T-cell (primary cell): ENCODE data around the gene TRAPPC3L. TPM values are rescaled to one million over a fixed set of nuclear protein-coding genes. Genes with fewer than 3 reads are reported as not detected.

Source experiments
- ATAC-seq, 4 experiments: fragments of 200-7000 bp in 3 of 4; fragments of 150-1000 bp in 1 of 4; cut with Tn5 transposase; replicated peaks in 1 of 4; 1 replicate in 3 of 4; 2 replicates in 1 of 4; pipeline ENCODE4 v1.10.0; 2021; ENCODE audit warnings: moderate library complexity in 3 of 4, mild to moderate bottlenecking in 2 of 4, moderate number of reproducible peaks in 1 of 4
- CTCF ChIA-PET, 2 donors: fragments of 300-600 bp; sonication (Branson Sonifier 250); formaldehyde crosslinking; loops; one replicate each; lab custom pipeline; 2022; ENCODE audit warnings: antibody characterized with exemption in 2 of 2; lab: Charles Lee
- POLR2A ChIA-PET, 2 donors: fragments of 300-600 bp; sonication (Branson Sonifier 250); formaldehyde crosslinking; loops; one replicate each; lab custom pipeline; 2022; ENCODE audit warnings: antibody characterized with exemption in 2 of 2; lab: Charles Lee
- DNase-seq, 35 experiments: peaks; one replicate each; pipeline versions ENCODE4 v3.0.0 to v3.0.0-alpha.2; 2013 to 2023
- H3K27ac ChIP-seq: one replicate; pipeline ENCODE4 v1.5.1; 2013; ENCODE audit warnings: low read length
- H3K27me3 ChIP-seq, 2 experiments: replicated peaks in 1 of 2; 1 replicate in 1 of 2; 2 replicates in 1 of 2; pipeline versions ENCODE4 v1.6.1 to v1.7.0; 2013; ENCODE audit warnings: low read length in 1 of 2, mixed read lengths in 1 of 2; ENCODE audit not compliant: control insufficient read depth in 2 of 2, insufficient read depth in 2 of 2; ENCODE audit errors: extremely low read depth in 1 of 2
- H3K36me3 ChIP-seq, 2 donors: 1 replicate in 1 of 2; 2 replicates in 1 of 2; pipeline versions ENCODE4 v1.6.1 to v1.7.0; 2013; ENCODE audit warnings: low read length in 1 of 2; ENCODE audit not compliant: control insufficient read depth in 2 of 2, insufficient read depth in 1 of 2; ENCODE audit errors: extremely low read depth in 1 of 2
- H3K4me1 ChIP-seq, 2 experiments: 1 replicate in 1 of 2; 2 replicates in 1 of 2; pipeline versions ENCODE4 v1.6.1 to v1.7.0; 2013; ENCODE audit warnings: low read length in 2 of 2, mixed read lengths in 1 of 2; ENCODE audit not compliant: insufficient read depth in 2 of 2, control insufficient read depth in 1 of 2; ENCODE audit errors: extremely low read depth in 1 of 2
- H3K4me3 ChIP-seq, 2 donors: 1 replicate in 1 of 2; 2 replicates in 1 of 2; pipeline versions ENCODE4 v1.5.1 to v1.7.0; 2013; ENCODE audit warnings: mild to moderate bottlenecking in 2 of 2, low read length in 1 of 2, moderate library complexity in 1 of 2; ENCODE audit not compliant: control insufficient read depth in 1 of 2; ENCODE audit errors: extremely low read depth in 1 of 2
- H3K9me3 ChIP-seq: 2 replicates; pipeline ENCODE4 v1.7.0; 2013
- H3K27ac Mint-ChIP-seq, 2 donors: one replicate each; pipeline ENCODE4 v1.8.0; 2020 to 2021; ENCODE audit warnings: mild to moderate bottlenecking in 2 of 2, mixed read lengths in 2 of 2
- H3K27me3 Mint-ChIP-seq, 2 donors: one replicate each; pipeline ENCODE4 v1.8.0; 2021 to 2022; ENCODE audit warnings: mixed read lengths in 2 of 2
- H3K36me3 Mint-ChIP-seq: one replicate; pipeline ENCODE4 v1.8.0; 2021; ENCODE audit warnings: mixed read lengths
- H3K4me1 Mint-ChIP-seq, 3 donors: one replicate each; pipeline ENCODE4 v1.8.0; 2020 to 2022; ENCODE audit warnings: mixed read lengths in 3 of 3, mild to moderate bottlenecking in 1 of 3
- H3K4me3 Mint-ChIP-seq, 3 donors: one replicate each; pipeline ENCODE4 v1.8.0; 2020 to 2022; ENCODE audit warnings: mild to moderate bottlenecking in 3 of 3, mixed read lengths in 3 of 3, moderate library complexity in 3 of 3
- H3K9me3 Mint-ChIP-seq, 3 donors: one replicate each; pipeline ENCODE4 v1.8.0; 2020 to 2022; ENCODE audit warnings: mixed read lengths in 3 of 3
- WGBS: methylation state at CpG from one replicate; pipeline ENCODE4 v1.1.5; 2013; ENCODE audit warnings: missing lambda C conversion rate; ENCODE audit not compliant: insufficient coverage; 5-methylcytosine and 5-hydroxymethylcytosine counted together
- total RNA-seq, 35 experiments: library from RNA in 6 of 35; stranded (reverse) in 6 of 35; fragments of 120-200 nt in 1 of 35; gene quantifications; one replicate each; pipeline versions ENCODE4 v1.2.1 to v1.2.4 and lab custom pipeline; 2013 to 2026

TRAPPC3L gene
- total RNA-seq, 5 donors from 2014 or later (not counting 1 experiment from before 2014, with no cell fraction given), result not detected

DNA sequence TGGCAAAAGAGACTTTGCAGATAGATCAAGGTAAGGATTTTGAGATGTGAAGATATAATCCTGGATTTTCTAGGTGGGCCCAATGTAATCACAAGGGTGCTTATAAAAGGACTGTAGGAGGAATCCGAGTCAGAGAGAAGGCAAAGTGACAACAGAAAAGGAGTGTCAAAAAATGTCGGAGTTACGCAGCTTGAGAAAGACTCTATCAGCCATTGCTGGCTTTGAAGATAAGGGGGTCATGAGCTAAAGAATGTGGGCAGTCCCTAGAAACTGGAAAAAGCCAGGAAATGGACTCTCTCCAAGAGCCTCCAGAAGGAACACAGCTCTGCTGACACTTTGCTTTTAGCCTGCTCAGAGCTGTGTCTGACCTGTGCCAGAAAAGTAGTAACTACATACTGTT lies 17.1 kb upstream of the TRAPPC3L start:
- ChIA-PET CTCF (interaction anchor here (0.6 to 3.4 kb wide), 13 partner anchors 9 to 346 kb away, joined by 3 to 18 read pairs (median 3); partner anchors contain the start of gene CALHM4 (in 1 of the 2)), POLR2A (interaction anchor here in 1 of 2 donors (0.9 kb wide), 1 partner anchor 8 kb away, joined by 3 read pairs; no protein-coding TSS in a partner anchor)
- no peak overlapping the region for H3K27ac Mint-ChIP-seq
- Histone ChIP-seq H3K9me3 (no peaks in the 10 kb centered on the region), H3K4me3 (no peak overlapping the region), H3K36me3 (no peaks in the 10 kb centered on the region), H3K4me1 (peaks cover 0 to 9% of the 10 kb centered on the region in 2 experiments), H3K27me3 (peaks cover 0 to 19% of the 10 kb centered on the region in 2 experiments), H3K27ac (no peak overlapping the region)
- H3K4me3 Mint-ChIP-seq, result no peak overlapping the region
- H3K36me3 Mint-ChIP-seq, result no peaks in the 10 kb centered on the region
- ATAC-seq (no peak), DNase-seq (no peak)
- H3K4me1 Mint-ChIP-seq, result peaks cover 7 to 17% (median 8%) of the 10 kb centered on the region in 3 donors
- H3K27me3 Mint-ChIP-seq, result peaks cover 22 to 25% of the 10 kb centered on the region in 2 donors
- H3K9me3 Mint-ChIP-seq, result no peaks in the 10 kb centered on the region
- WGBS, result 93% methylated on average over 3 of the region's 3 CpGs

DNA sequence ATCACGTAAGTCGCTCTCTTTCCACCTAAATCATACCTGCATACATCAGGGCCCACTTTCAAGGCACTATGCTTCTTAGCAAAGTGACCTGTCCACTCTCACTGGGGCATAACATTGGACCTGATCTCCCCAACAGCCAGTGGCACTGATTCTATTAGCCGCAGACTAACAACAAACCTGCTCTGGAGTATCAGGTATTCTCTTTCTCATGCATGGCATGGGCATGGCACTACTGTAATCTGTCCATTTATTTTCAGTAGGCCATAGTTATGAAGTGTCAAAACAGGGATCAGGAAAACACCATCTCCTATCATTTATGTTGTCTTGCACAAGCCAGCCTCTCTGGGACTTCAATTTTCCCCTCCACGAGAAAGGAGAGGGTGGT lies 16.5 kb upstream of the TRAPPC3L start:
- peaks cover 0 to 9% of the 10 kb centered on the region in 2 experiments for H3K4me1 ChIP-seq
- no peaks in the 10 kb centered on the region for H3K9me3 Mint-ChIP-seq
- POLR2A ChIA-PET, result no interaction called here

GRCh38 chr6:116561377-116562018 lies 16.0 kb upstream of the TRAPPC3L start:
- H3K4me3 Mint-ChIP-seq, result no peak overlapping the region
- no peaks in the 10 kb centered on the region for H3K36me3 Mint-ChIP-seq

More for the DNA sequence above, 16.5 kb upstream of the TRAPPC3L start:
- Histone ChIP-seq H3K4me3 (no peak overlapping the region), H3K27me3 (peaks cover 0 to 19% of the 10 kb centered on the region in 2 experiments), H3K27ac (no peak overlapping the region), H3K36me3 (no peaks in the 10 kb centered on the region), H3K9me3 (no peaks in the 10 kb centered on the region)
- WGBS, result 93% methylated on average over 2 of the region's 4 CpGs
- Mint-ChIP-seq H3K27ac (no peak overlapping the region), H3K27me3 (peaks cover 22 to 25% of the 10 kb centered on the region in 2 donors), H3K4me3 (no peak overlapping the region), H3K36me3 (no peaks in the 10 kb centered on the region), H3K4me1 (peaks cover 7 to 17% (median 8%) of the 10 kb centered on the region in 3 donors)
- CTCF ChIA-PET, result interaction anchor here (1.3 to 3.4 kb wide), 4 partner anchors 27 to 293 kb away, joined by 3 to 21 read pairs (median 14); no protein-coding TSS in a partner anchor
- DNase-seq (no peak), ATAC-seq (no peak)

GRCh38 chr6:116560130-116560529 lies 14.6 kb upstream of the TRAPPC3L start:
- no peak overlapping the region for H3K27ac ChIP-seq
- Mint-ChIP-seq H3K9me3 (no peaks in the 10 kb centered on the region), H3K36me3 (no peaks in the 10 kb centered on the region), H3K27ac (no peak overlapping the region), H3K4me3 (no peak overlapping the region), H3K27me3 (peaks cover 20 to 22% of the 10 kb centered on the region in 2 donors), H3K4me1 (peaks cover 7 to 13% (median 8%) of the 10 kb centered on the region in 3 donors)
- no peak for DNase-seq
- H3K4me1 ChIP-seq, result peaks cover 0 to 5% of the 10 kb centered on the region in 2 experiments
- peaks cover 0 to 10% of the 10 kb centered on the region in 2 experiments for H3K27me3 ChIP-seq
- WGBS, result no CpG with 5 or more reads among the region's 2 CpGs
- no peaks in the 10 kb centered on the region for H3K9me3 ChIP-seq
- no peak for ATAC-seq
- POLR2A ChIA-PET, result interaction anchor here in 1 of 2 donors (1.4 kb wide), 1 partner anchor 10 kb away, joined by 5 read pairs; the partner anchor contains the start of gene RWDD1
- no peaks in the 10 kb centered on the region for H3K36me3 ChIP-seq
- CTCF ChIA-PET, result interaction anchor here (0.5 to 3.4 kb wide), 16 partner anchors 10 to 342 kb away, joined by 3 to 21 read pairs (median 6); partner anchors contain the start of gene RWDD1 (in 1 of the 2)
- no peak overlapping the region for H3K4me3 ChIP-seq

More at GRCh38 chr6:116561377-116562018, 16.0 kb upstream of the TRAPPC3L start:
- peaks cover 0 to 19% of the 10 kb centered on the region in 2 experiments for H3K27me3 ChIP-seq
- H3K4me3 ChIP-seq, result no peak overlapping the region
- peak in 34 of 35 experiments; percentile 20 to 81 (median 52) for DNase-seq
- H3K27ac ChIP-seq, result no peak overlapping the region
- Mint-ChIP-seq H3K27ac (no peak overlapping the region), H3K4me1 (peaks cover 7 to 17% (median 8%) of the 10 kb centered on the region in 3 donors), H3K27me3 (peaks cover 22 to 25% of the 10 kb centered on the region in 2 donors), H3K9me3 (no peaks in the 10 kb centered on the region)
- ATAC-seq, result peak; percentile 65 to 76 (median 73)
- ChIA-PET CTCF (interaction anchor here (0.8 to 3.4 kb wide), 20 partner anchors 9 to 344 kb away, joined by 3 to 21 read pairs (median 6); partner anchors contain the start of gene RWDD1 (in 1 of the 2)), POLR2A (interaction anchor here in 1 of 2 donors (1.4 kb wide), 1 partner anchor 9 kb away, joined by 5 read pairs; the partner anchor contains the start of gene RWDD1)
- peaks cover 0 to 9% of the 10 kb centered on the region in 2 experiments for H3K4me1 ChIP-seq
- H3K36me3 ChIP-seq, result no peaks in the 10 kb centered on the region
- no peaks in the 10 kb centered on the region for H3K9me3 ChIP-seq
- 90% methylated on average over 5 of the region's 9 CpGs for WGBS

- Histone ChIP-seq H3K27ac (no peak overlapping the region), H3K36me3 (no peaks in the 10 kb centered on the region), H3K27me3 (peaks cover 0 to 3% of the 10 kb centered on the region in 2 experiments), H3K9me3 (no peaks in the 10 kb centered on the region), H3K4me1 (no peaks in the 10 kb centered on the region), H3K4me3 (no peak overlapping the region)
- no peak overlapping the region for H3K4me3 Mint-ChIP-seq
- no peaks in the 10 kb centered on the region for H3K36me3 Mint-ChIP-seq
- DNase-seq (no peak), ATAC-seq (no peak)
- POLR2A ChIA-PET, result no interaction called here
- peaks cover 0 to 5% (median 2%) of the 10 kb centered on the region in 3 donors for H3K4me1 Mint-ChIP-seq
- WGBS, result 100% methylated on average over 2 of the region's 5 CpGs
- H3K27me3 Mint-ChIP-seq, result peaks cover 9 to 23% of the 10 kb centered on the region in 2 donors
- no peak overlapping the region for H3K27ac Mint-ChIP-seq
- CTCF ChIA-PET, result interaction anchor here in 1 of 2 donors (0.9 kb wide), 1 partner anchor 23 kb away, joined by 4 read pairs; no protein-coding TSS in a partner anchor
- H3K9me3 Mint-ChIP-seq, result no peaks in the 10 kb centered on the region
Measured at GRCh38 chr6:116557893-116558292, 12.4 kb upstream of the TRAPPC3L start.

GRCh38 chr6:116556814-116557415 lies 11.4 kb upstream of the TRAPPC3L start:
- CTCF ChIA-PET, result interaction anchor here (0.7 to 1.4 kb wide), 3 partner anchors 12 to 112 kb away, joined by 3 to 6 read pairs (median 4); no protein-coding TSS in a partner anchor
- no peaks in the 10 kb centered on the region for H3K36me3 Mint-ChIP-seq
- Histone ChIP-seq H3K27me3 (peaks cover 0 to 3% of the 10 kb centered on the region in 2 experiments), H3K27ac (no peak overlapping the region), H3K9me3 (no peaks in the 10 kb centered on the region), H3K4me3 (no peak overlapping the region), H3K4me1 (no peaks in the 10 kb centered on the region), H3K36me3 (no peaks in the 10 kb centered on the region)
- peaks cover 0 to 5% (median 2%) of the 10 kb centered on the region in 3 donors for H3K4me1 Mint-ChIP-seq
- WGBS, result 83% methylated on average over 4 of the region's 5 CpGs
- no peak overlapping the region for H3K27ac Mint-ChIP-seq
- ATAC-seq (no peak), DNase-seq (no peak)
- H3K4me3 Mint-ChIP-seq, result no peak overlapping the region
- POLR2A ChIA-PET, result interaction anchor here in 1 of 2 donors (0.7 kb wide), 1 partner anchor 67 kb away, joined by 6 read pairs; no protein-coding TSS in a partner anchor
- H3K9me3 Mint-ChIP-seq, result no peaks in the 10 kb centered on the region
- peaks cover 2 to 21% of the 10 kb centered on the region in 2 donors for H3K27me3 Mint-ChIP-seq
